Mesendoderm (in vitro differentiated cells): ENCODE results near the gene MIOS.

ENCODE experiments used
- DNase-seq: peaks from one replicate; pipeline ENCODE4 v3.0.0; 2013
- H2AK5ac ChIP-seq: 2 replicates; pipeline ENCODE4 v1.6.1; 2013; ENCODE audit warnings: low read length, inconsistent platforms
- H2BK120ac ChIP-seq: 2 replicates; pipeline ENCODE4 v1.6.1; 2013; ENCODE audit warnings: low read depth, mild to moderate bottlenecking, low read length, moderate library complexity, mixed read lengths
- H2BK15ac ChIP-seq: replicated peaks from 2 replicates; pipeline ENCODE4 v1.6.1; 2013; ENCODE audit warnings: low read depth, mild to moderate bottlenecking, moderate library complexity
- H2BK5ac ChIP-seq: 2 replicates; pipeline ENCODE4 v1.6.1; 2013; ENCODE audit warnings: low read length, inconsistent platforms
- H3K18ac ChIP-seq: 2 replicates; pipeline ENCODE4 v1.6.1; 2013; ENCODE audit warnings: mild to moderate bottlenecking, low read length, mixed read lengths
- H3K23ac ChIP-seq: one replicate; pipeline ENCODE4 v1.6.1; 2013; ENCODE audit warnings: low read length
- H3K27ac ChIP-seq: 2 replicates; pipeline ENCODE4 v1.5.1; 2013; ENCODE audit warnings: low read depth, mild to moderate bottlenecking, inconsistent platforms, low read length, moderate library complexity
- H3K27me3 ChIP-seq: 2 replicates; pipeline ENCODE4 v1.6.1; 2013; ENCODE audit warnings: low read length, control low read depth, mild to moderate bottlenecking, inconsistent platforms; ENCODE audit not compliant: insufficient read depth, poor library complexity
- H3K36me3 ChIP-seq: 2 replicates; pipeline ENCODE4 v1.6.1; 2013; ENCODE audit warnings: low read length, inconsistent platforms; ENCODE audit not compliant: control insufficient read depth, insufficient read depth
- H3K4ac ChIP-seq: one replicate; pipeline ENCODE4 v1.6.1; 2013; ENCODE audit warnings: low read depth, mild to moderate bottlenecking, low read length, moderate library complexity
- H3K4me1 ChIP-seq: 2 replicates; pipeline ENCODE4 v1.6.1; 2013; ENCODE audit warnings: low read depth, low read length, inconsistent platforms; ENCODE audit not compliant: control insufficient read depth
- H3K4me2 ChIP-seq: 2 replicates; pipeline ENCODE4 v1.6.1; 2013; ENCODE audit warnings: low read length
- H3K4me3 ChIP-seq: 2 replicates; pipeline ENCODE4 v1.5.1; 2013; ENCODE audit warnings: mild to moderate bottlenecking, low read length
- H3K56ac ChIP-seq: one replicate; pipeline ENCODE4 v1.6.1; 2013; ENCODE audit warnings: low read length
- H3K79me1 ChIP-seq: 2 replicates; pipeline ENCODE4 v1.6.1; 2013; ENCODE audit warnings: low read length, inconsistent platforms
- H3K79me2 ChIP-seq: 2 replicates; pipeline ENCODE4 v1.6.1; 2013; ENCODE audit warnings: mild to moderate bottlenecking, low read length; ENCODE audit not compliant: control insufficient read depth, insufficient read depth
- H3K9ac ChIP-seq: 2 replicates; pipeline ENCODE4 v1.6.1; 2013; ENCODE audit warnings: low read length, inconsistent platforms
- H4K5ac ChIP-seq: one replicate; pipeline ENCODE4 v1.6.1; 2013; ENCODE audit warnings: low read length
- H4K8ac ChIP-seq: one replicate; pipeline ENCODE4 v1.6.1; 2013; ENCODE audit warnings: low read depth, mild to moderate bottlenecking, control low read depth, low read length, moderate library complexity
- WGBS: extraction: QIAGEN DNeasy Blood & Tissue Kit; methylation state at CpG from one replicate; pipeline ENCODE4 v1.1.7; 2013; ENCODE audit warnings: low lambda C conversion rate, missing lambda C conversion rate; ENCODE audit not compliant: insufficient coverage; ENCODE audit errors: extremely low coverage; 5-methylcytosine and 5-hydroxymethylcytosine counted together

MIOS gene

GRCh38 chr7:7579638-7580037 lies 13.0 kb downstream of the MIOS start:
- Histone ChIP-seq H3K4ac (no peak overlapping the region), H3K56ac (no peak overlapping the region), H2BK15ac (no peak overlapping the region), H2BK120ac (no peak overlapping the region), H3K18ac (no peak overlapping the region), H3K9ac (no peak overlapping the region), H3K36me3 (no peaks in the 10 kb centered on the region), H3K23ac (no peak overlapping the region), H3K27ac (no peak overlapping the region), H2AK5ac (no peak overlapping the region), H4K5ac (no peak overlapping the region), H3K79me2 (no peaks in the 10 kb centered on the region), H3K4me2 (no peak overlapping the region), H2BK5ac (no peak overlapping the region), H3K4me1 (no peaks in the 10 kb centered on the region), H3K27me3 (no peaks in the 10 kb centered on the region), H4K8ac (no peak overlapping the region), H3K4me3 (no peak overlapping the region), H3K79me1 (peaks cover 4% of the 10 kb centered on the region)
- no peak for DNase-seq
- no CpG with 5 or more reads among the region's 3 CpGs for WGBS

DNA sequence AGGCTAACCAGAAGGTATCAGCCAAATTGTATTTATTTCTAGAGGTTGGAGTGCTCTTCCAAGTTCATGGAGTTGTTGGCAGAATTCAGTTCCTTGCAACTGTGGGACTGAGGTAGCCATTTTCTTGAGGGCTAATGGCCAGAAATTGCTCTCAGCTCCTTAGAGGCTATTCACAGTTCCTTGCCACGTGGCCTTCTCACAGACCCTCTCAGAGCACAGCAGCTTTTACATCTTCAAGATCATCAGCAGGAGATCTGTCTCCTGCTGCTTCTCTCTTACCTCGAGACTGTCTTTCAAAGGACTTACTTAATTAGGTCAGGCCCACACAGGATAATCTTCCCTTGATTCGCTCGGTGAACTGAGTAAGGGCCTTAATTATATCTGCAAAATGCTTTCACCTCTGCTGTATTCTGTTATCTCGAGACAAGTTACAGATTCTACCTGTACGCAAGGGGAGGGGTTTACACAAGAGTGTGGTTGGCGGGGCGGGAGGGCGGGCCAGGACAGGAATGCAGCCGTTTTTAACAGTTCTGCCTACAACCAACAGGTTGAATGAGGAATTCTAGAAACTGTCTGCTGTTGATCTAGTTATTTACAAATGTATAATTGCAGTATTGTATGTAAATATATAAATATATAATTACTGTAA lies 15.0 kb downstream of the MIOS start:
- peak; percentile 94 for DNase-seq
- Histone ChIP-seq H2BK5ac (no peak overlapping the region), H2BK120ac (no peak overlapping the region), H3K27me3 (no peaks in the 10 kb centered on the region), H3K23ac (no peak overlapping the region), H3K4me2 (no peak overlapping the region), H4K8ac (no peak overlapping the region), H3K18ac (no peak overlapping the region), H3K4ac (no peak overlapping the region), H3K9ac (no peak overlapping the region), H4K5ac (no peak overlapping the region), H3K79me2 (no peaks in the 10 kb centered on the region), H3K4me3 (no peak overlapping the region), H3K4me1 (no peaks in the 10 kb centered on the region), H2AK5ac (no peak overlapping the region), H3K79me1 (peaks cover 3% of the 10 kb centered on the region), H3K56ac (no peak overlapping the region), H2BK15ac (no peak overlapping the region), H3K27ac (no peak overlapping the region), H3K36me3 (no peaks in the 10 kb centered on the region)
- no CpG with 5 or more reads among the region's 10 CpGs for WGBS

DNA sequence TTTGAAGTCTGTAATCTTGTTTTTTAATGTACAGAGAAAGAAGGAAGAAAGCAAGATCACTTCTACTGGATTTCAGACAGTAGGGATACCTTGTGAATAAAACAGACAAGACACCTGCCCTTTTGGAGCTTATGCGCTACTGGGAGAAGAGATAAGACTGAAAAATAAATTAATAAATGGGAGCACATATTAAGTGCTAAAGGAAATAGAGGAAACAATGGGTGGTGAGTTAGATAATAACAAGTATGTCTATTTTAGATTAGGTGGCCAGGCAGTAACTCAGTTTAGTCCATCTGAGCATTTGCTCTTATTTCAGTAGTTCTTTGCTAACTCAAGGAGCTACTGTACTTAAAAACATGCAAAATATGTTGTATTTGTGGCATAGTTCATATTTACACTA lies 15.9 kb downstream of the MIOS start:
- no peak for DNase-seq
- Histone ChIP-seq H3K27me3 (no peaks in the 10 kb centered on the region), H3K79me2 (no peaks in the 10 kb centered on the region), H4K5ac (no peak overlapping the region), H2BK15ac (no peak overlapping the region), H2BK120ac (no peak overlapping the region), H2BK5ac (no peak overlapping the region), H2AK5ac (no peak overlapping the region), H3K36me3 (no peaks in the 10 kb centered on the region), H3K4me1 (no peaks in the 10 kb centered on the region), H3K4me3 (no peak overlapping the region), H4K8ac (no peak overlapping the region), H3K4me2 (no peak overlapping the region), H3K27ac (no peak overlapping the region), H3K79me1 (peaks cover under 1% of the 10 kb centered on the region), H3K9ac (no peak overlapping the region), H3K4ac (no peak overlapping the region), H3K23ac (no peak overlapping the region), H3K56ac (no peak overlapping the region), H3K18ac (no peak overlapping the region)
- WGBS: no CpG with 5 or more reads among the region's 1 CpG

- Histone ChIP-seq H3K4me2 (no peak overlapping the region), H3K18ac (no peak overlapping the region), H3K9ac (no peak overlapping the region), H3K4me3 (no peak overlapping the region), H3K36me3 (no peaks in the 10 kb centered on the region), H3K4me1 (no peaks in the 10 kb centered on the region), H4K5ac (no peak overlapping the region), H3K56ac (no peak overlapping the region), H2BK5ac (no peak overlapping the region), H3K79me1 (no peaks in the 10 kb centered on the region), H2BK120ac (no peak overlapping the region), H2BK15ac (no peak overlapping the region), H2AK5ac (no peak overlapping the region), H3K27ac (no peak overlapping the region), H3K79me2 (no peaks in the 10 kb centered on the region), H4K8ac (no peak overlapping the region), H3K23ac (no peak overlapping the region), H3K27me3 (no peaks in the 10 kb centered on the region), H3K4ac (no peak overlapping the region)
- DNase-seq: no peak
- no CpG with 5 or more reads among the region's 2 CpGs for WGBS
Measured at GRCh38 chr7:7583731-7584130, 17.0 kb downstream of the MIOS start.

DNA sequence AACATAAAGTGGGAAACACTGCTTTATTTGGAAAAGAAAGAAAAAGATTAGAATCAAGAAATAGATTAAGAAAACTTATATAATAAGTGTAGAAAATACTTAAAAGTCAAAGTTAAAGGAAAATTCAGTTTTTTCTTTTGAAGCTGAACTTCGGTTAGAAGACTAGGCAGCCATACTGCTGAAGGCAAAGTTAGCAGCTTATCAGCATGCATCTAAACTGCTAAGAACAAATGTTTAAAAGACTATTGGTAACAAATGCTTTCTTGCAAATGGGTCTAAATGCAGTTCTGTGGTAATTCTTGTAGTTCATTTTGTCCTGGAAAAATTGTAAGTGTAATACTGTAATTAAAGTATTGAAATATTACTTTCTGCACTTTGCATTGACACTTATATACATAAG lies 18.0 kb downstream of the MIOS start:
- no peak overlapping the region for H3K4ac ChIP-seq
- H3K27me3 ChIP-seq: no peaks in the 10 kb centered on the region
- H3K23ac ChIP-seq: no peak overlapping the region
- H4K5ac ChIP-seq: no peak overlapping the region
- no peak overlapping the region for H2BK15ac ChIP-seq
- H2BK120ac ChIP-seq: no peak overlapping the region
- no peak overlapping the region for H2AK5ac ChIP-seq
- H3K4me3 ChIP-seq: no peak overlapping the region
- H3K56ac ChIP-seq: no peak overlapping the region
- no peak overlapping the region for H3K4me2 ChIP-seq
- WGBS: no CpG with 5 or more reads among the region's 1 CpG
- H3K18ac ChIP-seq: no peak overlapping the region
- no peaks in the 10 kb centered on the region for H3K36me3 ChIP-seq
- DNase-seq: no peak
- no peaks in the 10 kb centered on the region for H3K4me1 ChIP-seq
- H2BK5ac ChIP-seq: no peak overlapping the region
- H3K27ac ChIP-seq: no peak overlapping the region
- H3K79me2 ChIP-seq: no peaks in the 10 kb centered on the region
- no peaks in the 10 kb centered on the region for H3K79me1 ChIP-seq
- H3K9ac ChIP-seq: no peak overlapping the region
- no peak overlapping the region for H4K8ac ChIP-seq

GRCh38 chr7:7585241-7585928 lies 18.7 kb downstream of the MIOS start:
- Histone ChIP-seq H2BK5ac (no peak overlapping the region), H3K27me3 (no peaks in the 10 kb centered on the region), H3K9ac (no peak overlapping the region), H3K23ac (no peak overlapping the region), H4K8ac (no peak overlapping the region), H3K79me1 (no peaks in the 10 kb centered on the region), H3K4me3 (no peak overlapping the region), H2AK5ac (no peak overlapping the region), H3K4ac (no peak overlapping the region), H3K56ac (no peak overlapping the region), H3K4me1 (no peaks in the 10 kb centered on the region), H3K79me2 (no peaks in the 10 kb centered on the region), H3K36me3 (no peaks in the 10 kb centered on the region), H3K18ac (no peak overlapping the region), H4K5ac (no peak overlapping the region), H3K4me2 (no peak overlapping the region), H2BK120ac (no peak overlapping the region), H2BK15ac (no peak overlapping the region), H3K27ac (no peak overlapping the region)
- DNase-seq: no peak
- WGBS: no CpG with 5 or more reads among the region's 5 CpGs
